Measurements from ENCODE around the gene TNXB.

Gene TNXB

DNA sequence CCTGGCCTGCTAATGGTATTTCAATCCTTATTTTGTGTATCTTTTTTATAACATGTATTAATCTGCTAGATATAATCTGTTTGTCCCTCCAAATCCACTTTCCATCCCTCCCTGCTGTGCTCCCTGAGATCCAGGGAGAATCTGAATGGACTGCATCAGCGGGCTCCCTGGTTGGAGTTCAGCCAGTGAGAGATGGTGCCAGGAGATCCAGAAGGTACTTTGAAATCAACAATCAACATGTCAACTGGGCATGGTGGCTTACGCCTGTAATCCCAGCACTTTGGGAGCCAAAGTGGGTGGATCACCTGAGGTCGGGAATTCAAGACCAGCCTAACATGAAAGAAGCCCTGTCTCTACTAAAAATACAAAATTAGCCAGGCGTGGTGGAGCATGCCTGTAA, 14.5 kb upstream of the TNXB start:
- Histone ChIP-seq H3K27me3 (ENCODE audit: control insufficient read depth in 2 of 2, insufficient read depth in 2 of 2, low read length in 2 of 2) (no peaks in the 10 kb centered on the region), H3K9me3 (ENCODE audit: control insufficient read depth in 2 of 2, low read length in 2 of 2) (no peaks in the 10 kb centered on the region), H3K9ac (ENCODE audit: low read depth in 1 of 2, low read length in 2 of 2) (no peak overlapping the region), H3K4me1 (ENCODE audit: control insufficient read depth in 2 of 2, insufficient read depth in 2 of 2, low read length in 2 of 2) (peaks cover 21 to 24% of the 10 kb centered on the region in 2 donors), H3K36me3 (ENCODE audit: control insufficient read depth in 2 of 2, insufficient read depth in 2 of 2, low read length in 2 of 2) (peaks cover 41 to 46% of the 10 kb centered on the region in 2 donors), H3K4me3 (ENCODE audit: low read length in 2 of 2) (no peak overlapping the region), H3K27ac (ENCODE audit: low read depth in 2 of 2, low read length in 2 of 2) (no peak overlapping the region)

DNA sequence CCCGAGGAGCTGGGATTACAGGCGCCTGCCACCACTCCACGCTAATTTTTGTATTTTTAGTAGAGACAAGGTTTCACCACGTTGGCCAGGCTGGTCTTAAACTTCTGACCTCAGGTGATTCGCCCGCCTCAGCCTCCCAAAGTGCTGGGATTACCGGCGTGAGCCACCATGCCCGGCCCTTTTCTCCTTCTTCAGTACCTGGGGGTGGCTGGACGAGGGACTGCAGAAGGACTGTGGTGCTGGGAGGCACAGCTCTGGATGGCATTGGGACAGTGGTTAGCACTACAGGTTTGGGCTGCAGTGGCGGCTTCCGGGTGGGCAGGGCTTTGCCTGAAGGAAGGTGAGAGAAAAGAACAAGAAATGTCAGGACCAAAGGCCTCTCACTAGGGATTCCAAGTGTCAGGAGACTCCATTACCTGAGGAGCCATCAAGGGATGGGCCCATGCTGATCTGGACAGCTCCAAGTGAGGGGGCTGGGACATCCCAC, 11.5 kb upstream of the TNXB start:
- peaks cover 49 to 67% of the 10 kb centered on the region in 2 donors for H3K36me3 ChIP-seq (ENCODE audit: control insufficient read depth in 2 of 2, insufficient read depth in 2 of 2, low read length in 2 of 2)
- H3K4me1 ChIP-seq (ENCODE audit: control insufficient read depth in 2 of 2, insufficient read depth in 2 of 2, low read length in 2 of 2): peaks cover 10 to 13% of the 10 kb centered on the region in 2 donors
- no peak overlapping the region for H3K4me3 ChIP-seq (ENCODE audit: low read length in 2 of 2)
- no peak overlapping the region for H3K9ac ChIP-seq (ENCODE audit: low read depth in 1 of 2, low read length in 2 of 2)
- no peaks in the 10 kb centered on the region for H3K27me3 ChIP-seq (ENCODE audit: control insufficient read depth in 2 of 2, insufficient read depth in 2 of 2, low read length in 2 of 2)
- no peak overlapping the region for H3K27ac ChIP-seq (ENCODE audit: low read depth in 2 of 2, low read length in 2 of 2)
- H3K9me3 ChIP-seq (ENCODE audit: control insufficient read depth in 2 of 2, low read length in 2 of 2): no peaks in the 10 kb centered on the region

DNA sequence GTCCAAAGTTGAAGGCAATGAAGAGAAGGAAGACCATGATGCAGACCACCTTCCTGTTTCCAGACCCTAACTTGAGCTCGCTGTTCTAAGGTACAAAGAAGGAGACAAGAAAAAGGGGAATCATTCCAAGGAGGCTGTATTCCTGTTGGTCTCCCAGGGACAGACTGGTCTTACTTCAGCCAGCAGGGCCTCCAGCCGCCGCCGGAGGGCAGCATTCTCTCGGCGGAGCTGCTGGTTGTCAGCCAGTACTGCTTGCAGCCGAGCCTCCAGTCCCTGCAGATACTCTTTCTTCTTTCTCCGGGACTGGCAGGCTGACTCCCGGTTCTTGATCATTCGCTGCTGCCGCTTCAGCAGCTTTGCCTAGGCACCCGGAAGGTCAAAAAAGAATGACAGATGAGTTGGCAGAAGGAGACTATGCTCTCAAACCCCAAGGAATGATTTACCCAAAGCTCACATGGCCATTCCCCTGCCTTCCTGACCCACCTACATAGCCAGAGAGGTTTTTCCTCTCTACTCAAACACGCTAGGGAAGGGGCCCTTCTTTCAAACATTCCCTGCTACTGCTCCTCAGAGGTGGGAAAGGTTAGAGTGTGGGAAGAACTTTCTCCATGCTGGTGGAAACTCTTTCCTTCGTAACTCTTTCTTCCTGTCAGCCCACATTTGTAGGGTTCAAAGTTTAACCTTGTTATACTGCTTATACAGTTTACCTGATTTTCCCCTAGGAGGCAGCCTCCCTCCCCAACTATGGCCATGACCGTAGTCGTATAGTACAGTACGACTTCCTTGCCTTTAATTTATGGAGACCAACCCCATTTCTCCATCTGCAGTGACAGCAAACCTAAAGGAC, 9.9 kb upstream of the TNXB start:
- Histone ChIP-seq H3K9me3 (ENCODE audit: control insufficient read depth in 2 of 2, low read length in 2 of 2) (no peaks in the 10 kb centered on the region), H3K4me3 (ENCODE audit: low read length in 2 of 2) (peak overlapping the region; percentile 33 to 51), H3K4me1 (ENCODE audit: control insufficient read depth in 2 of 2, insufficient read depth in 2 of 2, low read length in 2 of 2) (peaks cover 10 to 13% of the 10 kb centered on the region in 2 donors), H3K9ac (ENCODE audit: low read depth in 1 of 2, low read length in 2 of 2) (peak overlapping the region in 1 of 2 donors; percentile 60), H3K27ac (ENCODE audit: low read depth in 2 of 2, low read length in 2 of 2) (peak overlapping the region; percentile 67 to 76), H3K36me3 (ENCODE audit: control insufficient read depth in 2 of 2, insufficient read depth in 2 of 2, low read length in 2 of 2) (peaks cover 46 to 65% of the 10 kb centered on the region in 2 donors), H3K27me3 (ENCODE audit: control insufficient read depth in 2 of 2, insufficient read depth in 2 of 2, low read length in 2 of 2) (no peaks in the 10 kb centered on the region)

DNA sequence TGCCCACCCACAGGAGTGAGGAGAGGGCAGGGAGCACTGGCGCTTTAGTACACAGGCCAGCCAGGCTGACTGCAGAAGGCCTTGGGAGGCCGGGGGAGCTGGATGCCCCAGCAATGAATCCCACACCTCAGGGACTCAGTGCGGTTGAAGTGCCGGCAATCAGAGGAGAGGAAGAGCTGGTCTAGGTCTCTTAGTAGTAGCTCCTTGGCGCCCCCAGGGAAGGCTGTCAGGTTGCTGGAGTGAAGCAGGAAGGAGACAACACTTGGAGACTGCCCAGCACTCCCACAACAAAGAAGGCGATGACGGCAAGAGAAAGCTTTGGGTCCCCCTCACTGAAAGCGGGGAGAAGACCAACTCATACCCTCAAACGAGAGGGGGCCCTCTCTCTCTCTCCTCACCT, 8.3 kb upstream of the TNXB start:
- Histone ChIP-seq H3K9me3 (ENCODE audit: control insufficient read depth in 2 of 2, low read length in 2 of 2) (no peaks in the 10 kb centered on the region), H3K36me3 (ENCODE audit: control insufficient read depth in 2 of 2, insufficient read depth in 2 of 2, low read length in 2 of 2) (peaks cover 42 to 62% of the 10 kb centered on the region in 2 donors), H3K4me1 (ENCODE audit: control insufficient read depth in 2 of 2, insufficient read depth in 2 of 2, low read length in 2 of 2) (peaks cover 10 to 17% of the 10 kb centered on the region in 2 donors), H3K9ac (ENCODE audit: low read depth in 1 of 2, low read length in 2 of 2) (no peak overlapping the region), H3K27ac (ENCODE audit: low read depth in 2 of 2, low read length in 2 of 2) (no peak overlapping the region), H3K27me3 (ENCODE audit: control insufficient read depth in 2 of 2, insufficient read depth in 2 of 2, low read length in 2 of 2) (no peaks in the 10 kb centered on the region), H3K4me3 (ENCODE audit: low read length in 2 of 2) (no peak overlapping the region)

DNA sequence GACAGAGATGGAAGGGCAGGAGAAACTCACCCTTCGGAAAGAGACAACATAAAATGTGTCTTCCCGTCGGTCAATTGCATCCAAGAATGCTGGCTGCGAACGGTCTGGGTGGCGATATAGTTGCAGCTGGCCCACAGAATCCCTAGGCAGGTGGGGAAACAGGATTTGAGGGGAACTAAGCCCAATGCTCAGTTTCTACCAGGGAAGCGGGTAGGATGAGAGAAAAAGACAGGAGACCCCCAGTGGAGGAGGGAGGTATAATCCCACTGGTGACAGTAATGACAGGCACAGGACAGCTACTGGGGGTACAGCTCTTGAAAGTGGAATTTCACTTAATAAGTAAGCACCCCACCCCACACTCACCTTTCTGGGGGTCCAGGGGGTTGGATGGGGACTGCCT, 7.5 kb upstream of the TNXB start:
- no peak overlapping the region for H3K27ac ChIP-seq (ENCODE audit: low read depth in 2 of 2, low read length in 2 of 2)

DNA sequence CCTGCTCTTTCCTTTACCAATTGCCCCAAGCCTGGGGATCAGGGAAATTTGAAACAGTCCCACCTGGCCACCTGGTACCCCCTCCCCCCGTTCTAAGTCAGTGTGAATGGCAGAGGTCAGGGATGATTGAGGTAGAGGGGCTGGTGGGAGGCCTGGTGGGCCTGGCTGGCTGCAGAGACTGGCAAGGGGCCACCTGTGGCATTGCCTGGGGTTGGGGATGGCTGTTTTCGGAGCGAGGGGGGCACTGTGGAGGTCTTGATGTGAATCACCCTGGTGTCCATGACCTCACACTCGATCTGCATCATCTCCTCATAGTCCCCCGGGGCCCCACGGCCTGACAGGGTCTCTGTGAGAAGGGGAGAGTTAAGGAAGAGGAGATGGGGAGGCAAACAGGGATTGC, 6.5 kb upstream of the TNXB start:
- no peak overlapping the region for H3K4me3 ChIP-seq (ENCODE audit: low read length in 2 of 2)
- no peaks in the 10 kb centered on the region for H3K9me3 ChIP-seq (ENCODE audit: control insufficient read depth in 2 of 2, low read length in 2 of 2)
- no peak overlapping the region for H3K27ac ChIP-seq (ENCODE audit: low read depth in 2 of 2, low read length in 2 of 2)
- peaks cover 10 to 18% of the 10 kb centered on the region in 2 donors for H3K4me1 ChIP-seq (ENCODE audit: control insufficient read depth in 2 of 2, insufficient read depth in 2 of 2, low read length in 2 of 2)
- peaks cover 30 to 47% of the 10 kb centered on the region in 2 donors for H3K36me3 ChIP-seq (ENCODE audit: control insufficient read depth in 2 of 2, insufficient read depth in 2 of 2, low read length in 2 of 2)
- no peaks in the 10 kb centered on the region for H3K27me3 ChIP-seq (ENCODE audit: control insufficient read depth in 2 of 2, insufficient read depth in 2 of 2, low read length in 2 of 2)
- no peak overlapping the region for H3K9ac ChIP-seq (ENCODE audit: low read depth in 1 of 2, low read length in 2 of 2)

More for the DNA sequence above, 7.5 kb upstream of the TNXB start:
- Histone ChIP-seq H3K9ac (ENCODE audit: low read depth in 1 of 2, low read length in 2 of 2) (no peak overlapping the region), H3K4me3 (ENCODE audit: low read length in 2 of 2) (no peak overlapping the region), H3K4me1 (ENCODE audit: control insufficient read depth in 2 of 2, insufficient read depth in 2 of 2, low read length in 2 of 2) (peaks cover 10 to 17% of the 10 kb centered on the region in 2 donors), H3K9me3 (ENCODE audit: control insufficient read depth in 2 of 2, low read length in 2 of 2) (no peaks in the 10 kb centered on the region), H3K36me3 (ENCODE audit: control insufficient read depth in 2 of 2, insufficient read depth in 2 of 2, low read length in 2 of 2) (peaks cover 36 to 56% of the 10 kb centered on the region in 2 donors), H3K27me3 (ENCODE audit: control insufficient read depth in 2 of 2, insufficient read depth in 2 of 2, low read length in 2 of 2) (no peaks in the 10 kb centered on the region)

DNA sequence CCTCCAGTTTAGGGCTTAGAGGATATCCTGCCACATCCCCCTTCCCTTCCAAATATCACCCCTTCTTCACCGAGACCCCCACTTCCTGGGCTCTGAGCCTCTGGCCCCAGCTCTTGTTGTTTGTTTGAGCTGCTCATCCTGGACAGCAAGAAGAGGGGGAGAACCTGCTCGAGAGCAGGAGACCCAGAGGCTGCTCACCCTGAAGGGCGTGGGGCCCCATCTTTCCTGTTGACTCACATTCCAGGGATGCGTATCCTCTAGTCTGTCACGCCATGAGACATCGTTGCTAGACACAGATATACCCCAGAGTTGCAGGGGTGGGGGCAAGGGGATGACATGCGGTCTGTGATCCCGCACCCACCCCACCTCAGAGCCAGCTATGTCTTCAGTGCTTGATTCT, 5.7 kb upstream of the TNXB start:
- Histone ChIP-seq H3K27ac (ENCODE audit: low read depth in 2 of 2, low read length in 2 of 2) (no peak overlapping the region), H3K9me3 (ENCODE audit: control insufficient read depth in 2 of 2, low read length in 2 of 2) (no peaks in the 10 kb centered on the region), H3K4me1 (ENCODE audit: control insufficient read depth in 2 of 2, insufficient read depth in 2 of 2, low read length in 2 of 2) (peaks cover 8 to 23% of the 10 kb centered on the region in 2 donors)

DNA sequence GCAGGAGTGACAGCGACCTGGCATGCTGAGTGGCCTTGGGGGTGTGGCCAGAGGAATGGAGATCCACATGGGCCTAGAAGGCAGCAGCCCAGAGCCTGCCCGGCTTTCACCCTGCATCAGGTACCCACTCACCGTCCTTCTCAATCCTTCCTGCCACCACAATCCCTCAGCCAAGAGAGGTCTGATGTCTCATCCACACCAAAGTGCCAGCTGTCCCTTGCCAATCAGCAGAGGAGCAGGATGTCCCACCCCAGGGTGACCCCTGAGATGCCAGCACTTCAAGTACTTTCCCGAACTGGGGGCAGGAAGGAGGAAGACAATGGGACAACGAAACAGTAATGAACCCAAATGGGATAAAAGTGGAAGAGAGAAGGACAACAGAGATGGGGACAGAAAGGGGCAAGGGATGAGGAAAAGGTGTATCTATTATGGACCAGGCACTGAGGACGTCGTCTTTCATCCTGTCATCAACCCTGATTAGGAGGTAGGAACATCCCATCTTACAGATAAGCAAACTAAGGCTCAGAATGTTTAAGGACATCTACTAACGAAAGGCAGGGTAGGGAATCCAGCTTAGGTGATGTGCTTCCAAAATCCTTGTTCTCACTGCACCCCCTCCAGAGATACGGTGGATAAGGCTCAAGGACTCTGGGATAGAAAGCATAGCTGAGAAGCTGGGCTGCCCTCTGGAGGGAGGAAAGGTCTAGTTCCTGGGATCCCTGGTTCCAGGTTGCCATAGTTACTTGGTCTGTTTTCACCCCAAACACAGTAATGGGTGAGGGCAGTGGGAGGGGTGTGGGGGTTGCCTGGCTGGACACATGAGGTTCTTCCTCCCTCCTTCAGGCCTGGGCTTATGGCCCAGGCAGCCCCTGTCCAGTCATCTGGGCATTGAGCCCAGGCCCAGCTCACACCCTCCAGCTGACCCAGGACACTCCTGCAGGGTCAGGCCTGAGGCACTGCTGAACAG, 4.5 kb upstream of the TNXB start:
- Histone ChIP-seq H3K36me3 (ENCODE audit: control insufficient read depth in 2 of 2, insufficient read depth in 2 of 2, low read length in 2 of 2) (peaks cover 28 to 36% of the 10 kb centered on the region in 2 donors), H3K27ac (ENCODE audit: low read depth in 2 of 2, low read length in 2 of 2) (peak overlapping the region; percentile 11 to 46), H3K27me3 (ENCODE audit: control insufficient read depth in 2 of 2, insufficient read depth in 2 of 2, low read length in 2 of 2) (peaks cover 0 to under 1% of the 10 kb centered on the region in 2 donors), H3K4me3 (ENCODE audit: low read length in 2 of 2) (no peak overlapping the region), H3K9me3 (ENCODE audit: control insufficient read depth in 2 of 2, low read length in 2 of 2) (no peaks in the 10 kb centered on the region), H3K9ac (ENCODE audit: low read depth in 1 of 2, low read length in 2 of 2) (no peak overlapping the region), H3K4me1 (ENCODE audit: control insufficient read depth in 2 of 2, insufficient read depth in 2 of 2, low read length in 2 of 2) (peaks cover 7 to 20% of the 10 kb centered on the region in 2 donors)

More for the DNA sequence above, 5.7 kb upstream of the TNXB start:
- Histone ChIP-seq H3K4me3 (ENCODE audit: low read length in 2 of 2) (no peak overlapping the region), H3K36me3 (ENCODE audit: control insufficient read depth in 2 of 2, insufficient read depth in 2 of 2, low read length in 2 of 2) (peaks cover 28 to 43% of the 10 kb centered on the region in 2 donors), H3K9ac (ENCODE audit: low read depth in 1 of 2, low read length in 2 of 2) (no peak overlapping the region), H3K27me3 (ENCODE audit: control insufficient read depth in 2 of 2, insufficient read depth in 2 of 2, low read length in 2 of 2) (no peaks in the 10 kb centered on the region)

DNA sequence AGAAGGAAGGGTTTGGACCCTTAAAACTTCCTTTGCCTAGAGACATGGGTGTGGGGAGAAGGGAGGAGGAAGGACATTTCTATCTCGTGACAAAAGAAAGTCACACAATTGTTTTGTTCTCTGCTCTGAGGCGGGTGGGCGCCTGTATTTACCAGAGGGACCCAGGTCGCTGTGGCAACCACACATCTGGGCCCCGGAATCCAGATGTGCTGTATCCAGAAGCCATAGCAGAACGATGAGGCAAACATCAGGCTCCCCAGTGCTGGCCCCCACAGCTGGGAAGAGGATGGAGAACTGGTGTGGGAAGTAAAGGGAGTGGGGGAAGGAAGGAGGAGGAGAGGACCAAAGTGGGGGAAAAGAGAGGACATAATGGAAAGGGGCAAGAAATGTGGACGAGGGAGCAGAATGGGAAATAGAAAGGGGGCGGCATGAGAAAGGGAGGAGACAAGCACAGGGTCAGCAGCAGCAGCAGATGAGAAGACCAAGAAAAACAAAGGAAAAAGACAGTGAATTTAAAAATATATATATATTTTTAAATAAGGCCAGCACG, 3.4 kb upstream of the TNXB start:
- peaks cover 13 to 27% of the 10 kb centered on the region in 2 donors for H3K4me1 ChIP-seq (ENCODE audit: control insufficient read depth in 2 of 2, insufficient read depth in 2 of 2, low read length in 2 of 2)

More for the DNA sequence above, 3.4 kb upstream of the TNXB start:
- Histone ChIP-seq H3K9me3 (ENCODE audit: control insufficient read depth in 2 of 2, low read length in 2 of 2) (no peaks in the 10 kb centered on the region), H3K27me3 (ENCODE audit: control insufficient read depth in 2 of 2, insufficient read depth in 2 of 2, low read length in 2 of 2) (peaks cover 0 to 3% of the 10 kb centered on the region in 2 donors), H3K27ac (ENCODE audit: low read depth in 2 of 2, low read length in 2 of 2) (peak overlapping the region in 1 of 2 donors; percentile 62), H3K36me3 (ENCODE audit: control insufficient read depth in 2 of 2, insufficient read depth in 2 of 2, low read length in 2 of 2) (peaks cover 25 to 26% of the 10 kb centered on the region in 2 donors), H3K9ac (ENCODE audit: low read depth in 1 of 2, low read length in 2 of 2) (no peak overlapping the region), H3K4me3 (ENCODE audit: low read length in 2 of 2) (no peak overlapping the region)
